Measurements from ENCODE around the gene ANKRD33B.
"Not testable (repeated sequence)": the region's sequence is repeated elsewhere in the genome, so short reads cannot be mapped to it uniquely, and the experiment has no call there.

ANKRD33B gene

DNA sequence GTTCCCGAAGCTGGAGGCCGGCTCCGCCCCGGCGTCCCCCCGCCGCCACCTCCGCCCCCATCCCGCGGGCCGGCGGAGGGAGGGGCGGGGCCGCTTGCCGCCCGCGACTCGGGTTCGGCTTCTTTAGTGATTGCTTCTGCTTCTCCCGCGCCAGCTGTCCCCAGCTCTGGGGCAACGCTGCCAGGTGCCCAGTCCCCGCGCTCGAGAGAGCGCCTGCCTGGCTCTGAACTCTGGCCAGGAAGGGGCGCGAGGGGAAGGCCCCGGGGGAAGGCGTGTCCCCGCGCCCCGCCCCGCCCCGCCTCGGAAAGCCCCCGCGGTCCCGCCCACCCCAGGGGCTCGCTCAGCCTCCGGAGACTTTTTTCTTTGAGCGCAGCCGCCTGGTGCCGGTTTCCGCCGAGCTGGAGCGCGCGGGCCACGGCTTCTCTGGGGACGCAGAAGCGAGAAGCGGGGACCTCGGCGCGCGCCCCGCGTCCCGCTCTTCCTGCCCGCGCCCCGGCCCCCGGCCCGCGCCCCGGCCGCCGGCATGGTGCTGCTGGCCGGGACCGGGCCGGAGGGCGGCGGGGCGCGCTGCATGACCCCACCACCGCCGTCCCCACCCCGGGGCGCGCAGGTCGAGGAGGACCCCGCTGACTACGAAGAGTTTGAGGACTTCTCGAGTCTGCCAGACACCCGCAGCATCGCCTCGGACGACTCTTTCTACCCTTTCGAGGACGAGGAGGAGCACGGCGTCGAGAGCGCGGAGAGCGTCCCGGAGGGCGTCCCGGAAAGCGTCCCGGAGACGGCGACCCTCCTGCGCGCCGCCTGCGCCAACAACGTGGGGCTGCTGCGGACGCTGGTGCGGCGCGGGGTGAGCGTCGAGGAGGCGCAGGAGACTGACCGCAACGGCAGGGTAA lies at the start of gene ANKRD33B:
ANKRD33B (plus strand) TSS at position 126 of the 893 bp plus-strand sequence; CDS start at position 524, 398 bp downstream.
- DNase-seq: peak; percentile 27

DNA sequence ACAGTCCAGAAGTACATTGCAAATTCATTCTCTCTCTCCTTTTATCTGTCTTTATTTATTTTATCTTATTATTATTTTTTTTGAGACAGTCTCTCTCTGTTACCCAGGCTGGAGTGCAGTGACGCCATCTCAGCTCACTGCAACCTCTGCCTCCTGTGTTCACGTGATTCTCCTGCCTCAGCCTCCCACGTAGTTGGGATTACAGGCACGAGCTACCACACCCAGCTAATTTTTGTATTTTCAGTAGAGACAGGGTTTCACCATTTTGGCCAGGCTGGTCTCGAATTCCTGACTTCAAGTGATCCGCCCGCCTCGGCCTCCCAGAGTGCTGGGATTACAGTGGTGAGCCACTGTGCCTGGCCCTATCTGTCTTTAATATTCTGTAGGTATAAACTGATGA lies 49.3 kb upstream of the ANKRD33B start:
- DNase-seq: not testable (repeated sequence)

DNA sequence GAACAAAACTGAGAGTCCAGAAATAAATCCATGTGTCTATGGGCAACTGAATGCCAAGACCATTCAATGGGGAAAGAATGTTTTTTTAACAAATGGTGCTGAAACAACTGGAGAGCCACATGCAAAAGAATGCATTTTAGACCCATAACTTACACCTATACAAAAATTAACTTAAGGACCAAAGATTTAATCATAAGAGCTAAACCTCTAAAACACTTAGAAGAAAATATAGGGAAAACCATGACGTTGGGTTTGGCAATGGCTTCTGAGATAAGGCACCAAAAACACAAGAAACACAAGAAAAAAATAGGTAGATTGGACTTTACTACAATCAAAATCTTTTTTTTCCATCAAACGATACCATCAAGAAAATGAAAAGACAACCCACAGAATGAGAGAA lies 48.4 kb upstream of the ANKRD33B start:
- no peak for DNase-seq

DNA sequence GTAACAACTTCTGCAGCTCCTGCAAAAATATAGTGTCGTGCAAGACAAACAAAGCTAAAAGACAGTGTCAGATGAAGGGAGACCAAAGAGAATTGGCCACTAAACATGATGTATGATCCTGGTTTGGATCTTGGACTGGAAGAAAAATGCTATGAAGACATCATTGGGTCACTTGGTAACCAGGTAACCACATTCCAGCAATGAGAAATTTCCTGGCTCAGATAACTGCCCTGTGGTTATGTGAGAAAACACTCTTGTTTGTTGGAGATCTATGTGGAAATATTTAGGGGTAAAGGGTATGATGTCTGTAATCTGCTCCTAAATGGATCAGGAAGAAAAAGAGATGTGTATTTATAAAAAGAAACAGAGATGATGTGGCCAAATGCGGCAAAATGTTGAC lies 45.5 kb upstream of the ANKRD33B start:
- DNase-seq: no peak

DNA sequence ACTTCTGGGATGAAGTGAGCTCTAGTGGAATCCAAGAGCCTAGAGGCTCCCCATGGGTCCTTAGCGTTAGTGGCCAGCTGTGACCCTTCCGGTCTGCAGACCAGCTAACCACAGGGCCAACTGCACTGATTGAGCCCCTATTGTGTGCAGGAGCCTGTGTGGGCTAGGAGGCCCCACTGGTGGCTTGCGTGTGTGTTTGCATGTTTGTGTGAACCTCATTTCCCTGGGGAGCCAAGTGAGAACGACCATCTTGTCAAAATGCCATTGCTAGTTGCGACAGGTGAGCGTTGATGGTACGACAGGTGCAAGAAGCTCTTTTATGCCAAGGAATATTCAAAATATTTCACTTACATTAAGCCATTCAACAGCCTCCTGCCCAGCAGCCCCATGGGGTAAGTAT lies 44.1 kb upstream of the ANKRD33B start:
- no peak for DNase-seq

DNA sequence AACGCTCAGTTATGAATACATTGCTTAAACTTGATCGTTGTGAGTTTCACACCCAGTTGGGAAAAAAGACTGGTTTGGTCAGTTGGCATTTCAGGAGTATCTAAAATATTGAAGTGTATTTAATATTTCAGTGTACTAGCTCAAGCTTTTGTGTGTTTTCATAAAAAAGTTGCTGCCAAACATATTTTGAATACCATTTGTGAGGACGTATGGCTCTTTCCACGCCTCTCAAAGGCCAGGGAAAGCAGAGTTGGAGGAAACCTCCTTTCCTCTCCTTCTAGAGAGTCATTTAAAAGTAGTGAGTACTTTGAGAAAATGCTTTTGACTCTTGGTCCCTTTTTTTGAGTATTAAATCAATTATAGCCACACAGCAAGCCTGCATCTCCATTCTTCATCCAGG lies 43.2 kb upstream of the ANKRD33B start:
- DNase-seq: no peak

DNA sequence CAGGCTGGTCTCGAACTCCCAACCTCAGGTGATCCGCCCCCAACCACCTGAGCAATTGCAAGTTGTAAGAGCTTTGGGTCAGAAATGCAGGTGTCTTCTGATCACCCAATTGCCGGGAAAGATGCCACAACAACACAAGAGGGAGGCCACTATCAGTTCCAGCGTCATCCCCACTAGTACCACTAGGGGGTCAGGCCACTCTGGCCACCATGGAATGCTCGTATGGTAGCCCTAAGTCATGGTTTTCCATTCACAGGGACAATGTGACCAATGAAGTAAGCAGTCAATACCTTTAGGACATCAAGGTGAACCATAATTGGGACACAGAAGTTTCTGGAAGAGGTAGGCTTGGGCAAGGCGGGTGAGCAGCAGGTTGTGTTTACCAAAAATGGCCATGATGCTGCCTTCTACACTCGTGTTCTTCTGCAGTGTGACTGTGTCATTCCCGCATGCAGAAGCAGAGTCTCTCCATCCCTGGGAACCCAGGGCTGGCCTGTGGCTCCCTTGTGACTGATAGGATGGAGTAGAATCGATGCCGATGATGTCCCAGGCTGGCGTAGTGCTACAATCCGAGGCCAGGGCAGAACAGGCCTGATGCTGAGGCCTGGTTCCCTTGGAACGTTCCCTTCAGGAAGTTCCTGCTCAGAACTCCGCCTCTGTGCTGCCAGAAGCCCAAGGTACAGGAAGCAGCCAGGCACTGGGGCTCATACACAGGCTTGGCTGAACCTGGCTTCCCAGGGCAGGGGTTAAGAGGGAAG lies 42.2 kb upstream of the ANKRD33B start:
- DNase-seq: no peak

DNA sequence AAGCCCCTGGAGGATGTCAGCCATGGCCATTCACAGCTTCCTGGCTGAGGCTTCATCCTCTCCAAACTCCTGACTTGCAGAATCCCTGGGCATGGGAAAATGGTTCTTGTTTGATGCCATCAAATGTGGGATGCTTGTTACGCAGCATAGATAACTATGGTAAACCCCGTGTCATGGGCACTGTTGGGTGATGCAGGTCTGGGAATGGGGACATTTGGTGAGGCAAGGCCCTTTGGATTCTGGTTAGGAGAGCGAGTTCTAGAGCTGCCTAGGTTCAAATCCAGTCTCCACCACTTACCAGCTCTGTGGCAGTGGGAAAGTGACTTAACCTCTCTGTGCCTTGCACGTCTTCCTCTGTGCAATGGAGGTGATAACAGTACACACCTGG lies 41.7 kb upstream of the ANKRD33B start:
- DNase-seq: no peak

DNA sequence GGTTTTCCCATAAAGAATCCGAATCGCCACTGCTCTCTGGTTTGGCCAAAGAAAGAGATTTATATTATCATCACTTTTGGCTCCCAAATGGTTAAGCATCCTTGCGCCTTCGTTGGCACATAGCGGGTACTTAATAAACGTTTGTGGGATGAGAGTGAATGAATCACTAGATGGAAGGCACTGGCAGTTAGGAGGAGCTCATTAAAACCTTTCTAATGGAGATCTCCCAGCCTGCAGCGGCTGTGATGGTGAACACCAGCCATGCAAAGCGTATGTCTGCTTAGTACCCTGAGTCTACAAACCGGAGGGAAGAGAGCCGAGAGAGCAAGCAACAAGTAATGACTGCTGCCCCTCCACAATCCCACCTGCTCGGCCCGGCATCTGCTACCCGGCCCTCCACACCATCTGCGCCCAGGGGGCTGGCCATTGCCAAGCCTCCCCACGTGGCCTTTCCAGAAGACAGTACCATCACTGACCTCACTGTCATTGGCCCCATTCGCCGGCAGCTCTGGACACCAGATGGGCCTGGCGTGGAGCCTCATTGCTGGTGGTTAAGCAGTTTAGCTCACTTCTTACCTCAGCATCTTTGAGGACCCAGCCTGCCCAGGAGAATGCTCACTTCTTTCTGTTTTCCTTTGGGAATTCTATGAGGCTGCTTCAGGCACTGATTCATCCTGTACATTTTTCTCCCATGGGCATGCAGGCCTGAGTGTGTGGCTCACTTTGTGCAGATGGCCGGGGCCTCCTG lies 39.3 kb upstream of the ANKRD33B start:
- no peak for DNase-seq

DNA sequence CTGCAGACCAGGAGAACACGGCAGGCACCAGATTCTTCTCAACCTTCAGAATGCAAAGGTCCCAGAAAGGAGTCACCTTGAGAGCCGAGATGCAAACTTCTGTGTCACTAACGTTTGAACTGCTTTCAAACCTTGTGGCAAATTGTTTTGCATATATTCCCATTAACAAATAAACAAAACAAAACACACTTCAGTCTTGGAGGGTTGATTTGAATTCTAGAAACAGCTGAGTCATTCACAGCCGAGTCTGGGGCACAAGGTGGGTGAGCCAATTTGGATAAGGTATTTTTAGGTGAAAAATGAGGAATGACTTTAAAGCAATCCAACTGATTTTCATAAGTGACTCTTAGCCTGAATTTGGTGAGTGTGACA lies 38.8 kb upstream of the ANKRD33B start:
- no peak for DNase-seq

DNA sequence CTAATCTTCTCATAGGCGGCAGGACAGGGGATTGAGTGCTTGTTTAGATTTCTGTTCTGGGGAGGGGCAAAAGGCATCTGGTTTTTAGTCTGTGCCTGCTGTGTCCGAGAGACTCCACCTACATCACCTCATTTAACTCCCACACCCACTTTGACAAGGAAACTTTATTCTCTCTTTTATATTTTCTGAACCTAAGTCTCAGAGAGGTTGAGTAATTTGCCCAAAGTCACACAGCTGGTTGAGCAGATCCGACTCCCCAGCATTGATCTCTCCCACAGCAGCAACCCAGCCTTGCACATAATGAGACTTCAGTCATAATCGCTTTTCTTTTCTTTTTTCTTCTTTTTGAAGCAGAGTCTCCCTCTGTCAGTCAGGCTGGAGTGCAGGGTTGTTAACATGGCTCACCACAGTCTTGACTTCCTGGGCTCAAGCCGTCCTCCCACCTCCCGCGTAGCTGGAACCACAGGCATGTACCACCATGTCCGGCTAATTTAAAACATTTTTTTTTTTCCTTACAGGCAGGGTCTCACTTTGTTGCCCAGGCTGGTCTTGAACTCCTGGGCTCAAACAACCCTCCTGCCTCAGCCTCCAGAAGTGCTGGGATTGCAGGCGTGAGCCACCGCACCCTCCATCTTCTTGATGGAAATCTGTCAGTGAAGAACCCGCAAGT lies 36.5 kb upstream of the ANKRD33B start:
- DNase-seq: no peak

DNA sequence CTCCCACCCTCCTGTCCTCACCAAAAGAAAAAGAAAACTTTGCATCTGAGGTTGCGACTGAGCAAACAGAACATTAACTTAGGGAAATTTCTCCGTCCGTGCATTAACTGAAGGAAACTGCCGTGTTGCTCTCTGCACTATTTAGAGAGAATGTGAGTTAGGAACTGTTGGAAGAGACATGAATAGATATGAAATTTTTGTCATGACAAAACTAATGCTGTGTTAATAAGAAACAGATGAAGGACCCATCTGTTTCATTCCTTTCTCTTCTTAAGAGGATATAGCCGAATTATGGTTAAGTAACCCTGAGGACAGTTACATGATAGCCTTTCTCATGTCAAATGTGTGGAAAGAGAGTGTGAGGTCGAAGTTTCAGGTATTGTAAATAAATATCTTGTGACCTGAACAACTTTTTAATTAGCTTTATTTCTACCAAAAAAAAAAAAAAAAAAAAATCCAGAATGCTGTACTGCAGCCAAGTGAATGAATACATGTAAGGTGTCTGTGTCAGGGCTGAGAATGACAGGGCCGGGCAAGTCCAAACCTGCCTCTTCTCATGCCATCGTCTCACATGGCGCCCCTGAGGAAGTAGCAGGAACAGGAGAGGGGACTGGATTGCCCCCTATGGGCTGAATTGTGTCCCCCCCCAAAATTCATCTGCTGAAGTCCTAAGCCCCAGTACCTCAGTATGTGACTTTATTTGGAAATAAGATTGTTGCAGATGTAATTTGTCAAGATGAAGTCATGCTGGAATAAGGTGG lies 35.6 kb upstream of the ANKRD33B start:
- DNase-seq: no peak

DNA sequence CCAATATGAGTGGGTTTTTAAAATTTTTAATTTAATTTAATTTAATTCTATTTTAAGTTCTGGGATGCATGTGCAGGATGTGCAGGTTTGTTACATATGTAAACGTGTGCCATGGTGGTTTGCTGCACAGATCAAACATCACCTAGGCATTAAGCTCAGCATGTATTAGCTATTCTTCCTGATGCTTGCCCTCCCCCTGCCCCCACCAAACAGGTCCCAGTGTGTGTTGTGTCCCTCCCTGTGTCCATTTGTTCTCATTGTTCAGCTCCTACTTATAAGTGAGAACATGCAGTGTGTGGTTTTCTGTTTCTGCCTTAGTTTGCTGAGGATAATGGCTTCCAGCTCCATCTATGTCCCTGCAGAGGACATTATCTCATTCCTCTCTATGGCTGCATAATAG lies 35.0 kb upstream of the ANKRD33B start:
- no peak for DNase-seq

DNA sequence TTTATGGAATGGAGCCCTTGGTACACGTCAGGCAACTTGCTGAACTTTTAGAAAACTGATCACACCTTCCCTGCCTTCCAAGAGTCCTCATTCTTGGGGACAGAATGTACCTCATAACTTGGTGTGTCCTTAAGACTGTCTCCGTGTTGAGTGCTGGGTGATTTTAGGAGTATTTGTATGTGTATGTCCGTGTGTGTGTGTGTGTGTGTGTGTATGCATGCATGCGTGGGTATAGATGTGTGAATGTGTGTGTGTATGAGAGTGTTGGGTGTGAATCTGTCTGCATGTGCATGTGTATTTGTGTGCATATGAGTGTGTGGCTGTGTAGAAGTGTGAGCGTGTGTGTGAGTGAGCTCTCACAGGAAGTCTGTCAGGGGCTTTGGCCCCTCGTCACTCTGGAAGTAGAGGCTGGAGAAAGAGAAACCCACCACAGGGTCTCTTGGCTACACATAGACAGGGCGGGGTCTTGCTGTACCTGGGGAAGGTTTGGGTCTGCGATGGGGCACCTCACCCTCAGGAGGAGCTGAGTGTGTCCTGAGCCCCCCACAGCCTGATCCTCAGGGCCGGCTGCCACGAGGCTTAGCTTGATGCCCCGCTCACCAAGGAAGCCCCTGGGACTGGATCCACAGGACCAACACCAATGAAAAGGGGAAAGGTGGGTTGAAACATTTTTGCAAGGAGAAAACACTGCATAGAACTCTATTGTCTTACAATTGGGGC lies 33.1 kb upstream of the ANKRD33B start:
- no peak for DNase-seq

DNA sequence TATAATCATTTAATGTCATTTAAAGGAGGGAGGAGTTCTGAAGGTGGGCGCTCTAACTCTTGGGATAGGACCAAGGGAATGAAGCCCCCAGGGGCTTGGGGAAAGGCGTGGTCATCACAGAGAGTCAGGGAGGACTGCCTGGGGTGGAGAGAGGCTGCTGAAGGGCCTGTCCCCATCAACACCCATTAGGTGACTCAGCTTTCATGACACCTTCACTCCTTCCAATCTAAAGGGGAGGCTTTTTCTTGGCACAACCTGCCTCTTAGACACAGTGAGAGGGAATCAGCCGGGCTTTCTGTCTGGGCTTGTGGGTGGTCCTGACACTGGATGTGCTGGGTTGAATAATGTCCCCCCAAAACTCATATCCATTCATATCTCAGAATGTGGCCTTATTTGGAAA lies 31.4 kb upstream of the ANKRD33B start:
- DNase-seq: no peak

DNA sequence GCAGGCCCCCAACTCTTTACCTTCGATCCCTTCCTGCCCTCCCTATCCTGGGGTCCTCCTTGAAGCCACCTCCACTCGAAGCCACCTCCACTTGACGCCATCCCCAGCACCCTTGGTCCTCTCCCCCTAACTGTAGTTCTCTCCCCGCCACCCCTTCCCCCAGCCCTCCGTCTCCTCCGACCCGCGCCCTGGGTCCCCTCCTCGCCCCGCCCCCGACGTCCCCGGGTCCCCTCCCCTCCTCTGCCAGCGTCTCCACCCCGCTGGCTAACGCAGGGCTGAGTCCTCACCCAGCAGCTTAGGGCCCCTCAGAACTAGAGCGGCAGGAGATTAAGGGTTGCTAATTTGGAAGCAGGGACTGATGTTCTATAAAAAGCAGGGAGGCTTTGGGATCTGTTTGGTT lies 30.6 kb upstream of the ANKRD33B start:
- peak; percentile 33 for DNase-seq

DNA sequence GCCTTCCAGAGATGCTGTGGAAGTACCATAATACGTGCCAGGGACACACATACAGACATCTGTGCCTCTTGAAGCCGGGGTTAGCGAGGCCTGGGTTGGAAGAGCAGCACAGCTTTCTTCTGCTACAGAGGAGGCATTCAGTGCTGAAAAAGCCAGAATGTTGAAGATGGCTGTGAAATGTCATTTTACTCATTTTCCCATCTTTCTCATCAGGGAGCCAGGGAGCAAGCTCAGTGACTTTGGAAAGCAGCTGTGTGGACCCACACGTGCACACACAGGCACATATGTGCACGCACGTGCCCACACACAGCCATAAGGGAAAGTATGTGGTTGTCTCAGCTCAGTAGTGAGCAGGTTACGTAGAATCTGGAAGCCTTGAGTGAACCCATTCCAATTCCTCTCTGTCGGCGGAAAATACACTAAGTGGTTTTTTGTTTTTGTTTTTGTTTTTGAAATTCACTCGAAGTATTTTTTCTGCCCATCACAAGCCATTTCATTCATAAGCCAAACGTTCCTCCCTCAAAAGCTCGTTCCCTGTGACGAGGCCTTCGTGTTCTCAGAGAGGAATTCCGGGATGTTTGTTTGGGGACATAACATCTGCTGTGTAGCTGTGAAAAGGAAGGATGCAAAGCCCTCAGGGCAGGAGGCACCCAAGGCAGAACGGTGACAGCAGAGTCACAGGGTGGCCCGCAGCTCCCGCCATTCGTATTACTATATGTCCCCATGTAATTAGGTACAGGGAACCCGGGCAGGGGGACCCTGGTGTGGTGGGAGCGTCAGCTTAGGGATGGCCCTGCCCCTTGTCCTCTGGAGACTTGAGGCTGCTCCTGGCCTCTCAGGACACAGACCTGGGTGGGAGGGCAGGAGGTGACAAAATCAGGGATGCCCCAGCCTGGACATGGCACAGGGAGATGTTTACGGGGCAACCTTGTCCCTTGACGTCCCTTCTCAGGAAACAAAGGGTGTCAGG lies 29.0 kb upstream of the ANKRD33B start:
- no peak for DNase-seq

DNA sequence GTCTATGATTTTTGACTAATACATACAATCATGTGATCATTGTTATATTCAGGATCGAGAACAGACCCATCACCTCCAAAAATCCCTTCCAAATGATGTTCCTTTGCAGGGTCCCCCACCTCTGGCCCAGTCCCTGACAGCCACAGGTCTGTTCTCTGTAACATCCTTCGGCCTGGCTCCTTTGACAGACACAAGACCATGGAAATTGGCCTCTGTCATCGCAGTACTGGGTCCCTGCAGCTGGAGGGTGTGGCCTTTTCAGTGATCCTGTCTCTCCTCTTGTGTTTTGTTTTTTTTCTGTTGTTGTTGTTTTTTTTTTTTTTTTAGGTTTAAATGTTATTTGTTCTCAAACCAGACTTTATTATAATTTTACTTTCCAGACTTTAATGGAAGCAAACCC lies 27.4 kb upstream of the ANKRD33B start:
- no peak for DNase-seq

DNA sequence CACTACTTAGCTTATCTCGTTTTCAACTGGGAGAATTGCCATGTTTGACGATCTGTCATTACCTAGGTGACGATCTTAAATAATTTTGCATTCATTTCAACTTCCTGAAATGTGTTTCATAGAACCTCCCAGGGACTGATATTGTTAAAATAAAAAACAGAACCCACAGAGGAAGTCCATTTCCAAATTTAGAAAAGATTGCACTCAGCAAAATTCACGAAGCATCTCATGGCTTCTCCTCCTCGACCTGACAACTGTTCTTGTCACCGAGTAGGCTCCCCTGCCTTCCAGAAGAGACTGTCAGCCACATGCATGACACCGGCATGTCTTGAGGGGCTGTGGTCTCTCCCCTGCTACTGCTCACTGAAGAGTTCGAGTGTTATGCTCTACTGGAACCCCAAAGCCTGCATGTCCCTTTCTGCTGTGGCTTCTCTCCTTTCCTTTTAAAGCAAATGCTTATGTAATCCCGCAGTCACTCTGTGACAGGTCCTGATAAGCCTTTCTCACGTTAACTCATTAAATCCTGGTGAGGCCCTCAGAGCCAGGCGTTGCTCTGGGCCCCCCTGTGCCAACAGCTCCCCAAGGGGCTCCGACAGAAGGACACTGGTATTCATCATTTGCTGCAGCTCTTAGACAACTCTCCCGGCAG lies 26.8 kb upstream of the ANKRD33B start:
- no peak for DNase-seq

DNA sequence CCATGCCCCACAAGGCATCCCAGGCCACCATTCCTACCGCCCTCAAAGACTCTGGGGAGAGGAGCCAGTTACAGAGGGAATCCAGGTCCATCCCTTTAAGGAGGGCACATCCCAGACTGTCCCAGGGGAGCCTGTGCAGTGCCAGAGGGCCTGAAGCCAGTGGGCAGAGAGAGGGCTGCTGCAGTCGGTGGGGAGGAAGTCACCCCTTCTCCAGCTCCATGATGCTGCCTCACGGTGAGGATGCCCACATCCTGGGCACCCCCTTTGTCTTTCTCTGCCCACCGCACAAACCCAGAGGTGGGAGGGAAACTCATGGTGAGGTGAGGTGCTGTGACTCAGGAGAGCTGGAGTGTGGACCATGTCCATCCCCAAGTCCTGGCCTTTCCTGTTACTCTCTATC lies 26.2 kb upstream of the ANKRD33B start:
- no peak for DNase-seq
